Esophagus muscularis mucosa (tissue), 3 donors: ENCODE measurements around the gene EEF2K.

ENCODE experiments used
- CTCF ChIP-seq, 3 experiments: fragments of 200-600 bp in 2 of 3; fragments of 450-650 bp in 1 of 3; sonication (generic) in 2 of 3; IDR thresholded peaks; one replicate each; pipeline ENCODE4 v1.5.1; 2017 to 2019; ENCODE audit warnings: antibody characterized with exemption in 3 of 3, mild to moderate bottlenecking in 2 of 3, moderate library complexity in 1 of 3
- EP300 ChIP-seq: sonication (generic); formaldehyde crosslinking; IDR thresholded peaks from one replicate; pipeline ENCODE4 v1.6.1; 2017; ENCODE audit warnings: antibody characterized with exemption

GRCh38 chr16:22292320-22292719 lies 86.2 kb downstream of the EEF2K start:
- no peak for TF ChIP-seq CTCF (IDR thresholded peaks at IDR 0.05)
- TF ChIP-seq EP300 = no peak
